ENCODE results near the gene ZNF221.
A peak's percentile ranks its signal among the peaks of the same experiment; 100 is the strongest.
"Not testable (repeated sequence)": the region's sequence is repeated elsewhere in the genome, so short reads cannot be mapped to it uniquely, and the experiment has no call there.

Gene ZNF221

GRCh38 chr19:43934985-43935708 is 15.9 kb upstream of the ZNF221 start, which contains the start of gene ZNF45:
ZNF45 (minus strand) TSS chr19:43935282; CDS start chr19:43922185, 13,097 bp downstream.
- no peak for TF ChIP-seq CTCF (conservative IDR thresholded peaks at IDR 0.05; ENCODE audit: control insufficient read depth, insufficient read depth, low read depth, low read length)
- H3K4me3 ChIP-seq (ENCODE audit: control insufficient read depth, low read depth, low read length), result peak within 1 kb of the TSS; percentile 85
- DNase-seq (ENCODE audit: low read depth), result peak; percentile 83

GRCh38 chr19:43936188-43936587 is 14.8 kb upstream of the ZNF221 start:
- DNase-seq (ENCODE audit: low read depth), result no peak
- H3K4me3 ChIP-seq (ENCODE audit: control insufficient read depth, low read depth, low read length), result no peak overlapping the region
- TF ChIP-seq CTCF (conservative IDR thresholded peaks at IDR 0.05; ENCODE audit: control insufficient read depth, insufficient read depth, low read depth, low read length), result no peak

- H3K4me3 ChIP-seq (ENCODE audit: control insufficient read depth, low read depth, low read length), result no peak overlapping the region
- no peak for TF ChIP-seq CTCF (conservative IDR thresholded peaks at IDR 0.05; ENCODE audit: control insufficient read depth, insufficient read depth, low read depth, low read length)
Observed at GRCh38 chr19:43939557-43940260, 11.3 kb upstream of the ZNF221 start.

GRCh38 chr19:43940719-43941118 is 10.3 kb upstream of the ZNF221 start:
- no peak for DNase-seq (ENCODE audit: low read depth)
- no peak overlapping the region for H3K4me3 ChIP-seq (ENCODE audit: control insufficient read depth, low read depth, low read length)
- TF ChIP-seq CTCF (conservative IDR thresholded peaks at IDR 0.05; ENCODE audit: control insufficient read depth, insufficient read depth, low read depth, low read length), result no peak

More at GRCh38 chr19:43939557-43940260, 11.3 kb upstream of the ZNF221 start:
- DNase-seq (ENCODE audit: low read depth), result no peak

GRCh38 chr19:43941209-43941608 is 9.8 kb upstream of the ZNF221 start:
- DNase-seq (ENCODE audit: low read depth), result no peak
- H3K4me3 ChIP-seq (ENCODE audit: control insufficient read depth, low read depth, low read length), result no peak overlapping the region
- TF ChIP-seq CTCF (conservative IDR thresholded peaks at IDR 0.05; ENCODE audit: control insufficient read depth, insufficient read depth, low read depth, low read length), result no peak

GRCh38 chr19:43947412-43947811 is 3.6 kb upstream of the ZNF221 start:
- not testable (repeated sequence) for H3K4me3 ChIP-seq (ENCODE audit: control insufficient read depth, low read depth, low read length); DNase-seq (ENCODE audit: low read depth)

- not testable (repeated sequence) for H3K4me3 ChIP-seq (ENCODE audit: control insufficient read depth, low read depth, low read length)
Observed at GRCh38 chr19:43949803-43950202, 1.2 kb upstream of the ZNF221 start.

More at GRCh38 chr19:43949803-43950202, 1.2 kb upstream of the ZNF221 start:
- DNase-seq (ENCODE audit: low read depth), result not testable (repeated sequence)
